H1 (cell line): ENCODE measurements around the gene GALNT4.

ENCODE experiments used
- EZH2 ChIP-seq: fragments of 200-600 bp; sonication (generic); IDR thresholded peaks from 2 replicates; pipeline ENCODE4 v1.7.1; 2012; ENCODE audit warnings: low read depth, mild to moderate bottlenecking, moderate library complexity, low read length, inconsistent platforms; ENCODE audit not compliant: severe bottlenecking
- GABPA ChIP-seq: IDR thresholded peaks from 2 replicates; pipeline ENCODE4 v1.6.1; 2011; ENCODE audit warnings: mild to moderate bottlenecking, low read length, moderate library complexity, borderline replicate concordance; ENCODE audit not compliant: insufficient read depth
- KDM1A ChIP-seq: fragments of 200-600, 300-600 bp; sonication (generic); IDR thresholded peaks from 2 replicates; pipeline ENCODE4 v1.7.1; 2016; ENCODE audit warnings: mild to moderate bottlenecking, low read length, borderline replicate concordance
- POLR2A ChIP-seq, 2 experiments: IDR thresholded peaks; 1 replicate in 1 of 2; 2 replicates in 1 of 2; pipeline ENCODE4 v1.6.1; 2011; ENCODE audit warnings: low read depth in 2 of 2, low read length in 2 of 2, mild to moderate bottlenecking in 2 of 2; ENCODE audit errors: control extremely low read depth in 1 of 2
- POLR2AphosphoS5 ChIP-seq: IDR thresholded peaks from 2 replicates; pipeline ENCODE4 v1.6.1; 2011; ENCODE audit warnings: low read depth, low read length
- RFX5 ChIP-seq: IDR thresholded peaks from 2 replicates; pipeline ENCODE4 v1.6.1; 2011; ENCODE audit warnings: low read depth, low read length, improper control_type of control experiment, borderline replicate concordance
- SIN3A ChIP-seq, 2 experiments: IDR thresholded peaks in 1 of 2; conservative IDR thresholded peaks in 1 of 2; 2 replicates each; pipeline ENCODE4 v1.6.1; 2011 to 2012; ENCODE audit warnings: low read length in 2 of 2, improper control_type of control experiment in 1 of 2, low read depth in 1 of 2, mild to moderate bottlenecking in 1 of 2
- TCF12 ChIP-seq: IDR thresholded peaks from 2 replicates; pipeline ENCODE4 v1.6.1; 2011; ENCODE audit warnings: low read depth, mild to moderate bottlenecking, low read length
- TF ChIP-seq, protein P1 (sequence below), 3 experiments: IDR thresholded peaks; 1 replicate in 2 of 3; 2 replicates in 1 of 3; pipeline versions ENCODE4 v1.5.1 to v1.6.1; 2011; ENCODE audit warnings: low read length in 3 of 3, mild to moderate bottlenecking in 3 of 3, inconsistent platforms in 2 of 3, low read depth in 1 of 3, moderate library complexity in 1 of 3; ENCODE audit not compliant: insufficient read depth in 1 of 3; ENCODE audit errors: control extremely low read depth in 1 of 3

DNA sequence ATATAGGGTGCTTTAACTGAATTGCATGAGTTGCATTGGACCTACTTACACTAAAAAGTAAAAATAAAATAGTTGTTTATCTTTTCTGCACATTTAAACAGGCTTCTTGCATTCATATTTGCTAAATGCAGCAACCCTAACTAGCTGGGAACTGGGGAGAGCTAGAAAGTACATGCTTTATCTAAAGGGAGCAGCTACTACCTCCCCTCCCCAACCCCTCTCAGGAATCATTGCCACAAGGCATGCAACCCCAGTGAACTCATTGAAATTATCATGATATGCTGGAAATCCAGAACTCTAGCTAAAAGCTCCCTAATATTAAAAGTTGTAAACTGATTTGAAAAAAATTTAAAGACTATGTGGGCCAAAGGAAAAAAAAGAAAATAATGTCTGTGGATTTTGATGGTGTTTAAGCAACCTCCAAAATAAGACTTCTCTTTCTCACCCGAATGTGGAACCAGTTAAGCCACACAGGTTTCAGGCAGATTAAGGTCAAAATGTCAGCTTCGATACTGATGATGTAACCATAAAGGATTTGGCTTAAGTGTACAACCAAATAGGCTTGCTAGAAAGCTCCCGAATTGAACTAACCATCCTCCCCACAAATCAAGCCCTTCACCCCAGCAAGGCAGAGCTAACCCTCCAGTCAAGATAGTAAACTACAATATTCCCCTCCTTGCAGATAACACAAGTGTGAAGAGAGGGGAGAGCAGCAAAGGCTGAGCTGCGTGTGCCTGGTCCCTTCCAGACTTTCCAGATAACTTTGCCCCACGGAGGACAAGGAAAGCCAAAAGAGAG lies 15.0 kb upstream of the GALNT4 start:
- TF ChIP-seq POLR2A (IDR thresholded peaks at IDR 0.05; ENCODE audit: control extremely low read depth in 1 of 2, low read depth in 2 of 2, low read length in 2 of 2): no peak
- no peak for TF ChIP-seq RFX5
- TF ChIP-seq TCF12: no peak
- TF ChIP-seq EZH2: no peak
- TF ChIP-seq, protein P1, sequence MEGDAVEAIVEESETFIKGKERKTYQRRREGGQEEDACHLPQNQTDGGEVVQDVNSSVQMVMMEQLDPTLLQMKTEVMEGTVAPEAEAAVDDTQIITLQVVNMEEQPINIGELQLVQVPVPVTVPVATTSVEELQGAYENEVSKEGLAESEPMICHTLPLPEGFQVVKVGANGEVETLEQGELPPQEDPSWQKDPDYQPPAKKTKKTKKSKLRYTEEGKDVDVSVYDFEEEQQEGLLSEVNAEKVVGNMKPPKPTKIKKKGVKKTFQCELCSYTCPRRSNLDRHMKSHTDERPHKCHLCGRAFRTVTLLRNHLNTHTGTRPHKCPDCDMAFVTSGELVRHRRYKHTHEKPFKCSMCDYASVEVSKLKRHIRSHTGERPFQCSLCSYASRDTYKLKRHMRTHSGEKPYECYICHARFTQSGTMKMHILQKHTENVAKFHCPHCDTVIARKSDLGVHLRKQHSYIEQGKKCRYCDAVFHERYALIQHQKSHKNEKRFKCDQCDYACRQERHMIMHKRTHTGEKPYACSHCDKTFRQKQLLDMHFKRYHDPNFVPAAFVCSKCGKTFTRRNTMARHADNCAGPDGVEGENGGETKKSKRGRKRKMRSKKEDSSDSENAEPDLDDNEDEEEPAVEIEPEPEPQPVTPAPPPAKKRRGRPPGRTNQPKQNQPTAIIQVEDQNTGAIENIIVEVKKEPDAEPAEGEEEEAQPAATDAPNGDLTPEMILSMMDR (IDR thresholded peaks at IDR 0.05; ENCODE audit: control extremely low read depth in 1 of 3, insufficient read depth in 1 of 3, low read depth in 1 of 3, low read length in 3 of 3): no peak
- no peak for TF ChIP-seq POLR2AphosphoS5
- TF ChIP-seq KDM1A: no peak
- TF ChIP-seq SIN3A (conservative IDR thresholded peaks at IDR 0.05 in 1 of 2, IDR thresholded peaks at IDR 0.05 in 1 of 2; ENCODE audit: low read depth in 1 of 2, low read length in 2 of 2): no peak
- TF ChIP-seq GABPA: no peak
